GM19438 (cell line): ENCODE measurements around the gene VPS50.
A peak's percentile ranks its signal among the peaks of the same experiment; 100 is the strongest.
"Not testable (repeated sequence)": the region's sequence is repeated elsewhere in the genome, so short reads cannot be mapped to it uniquely, and the experiment has no call there.

Experiments used
- ATAC-seq: cut with Tn5 transposase; IDR thresholded peaks from one replicate; pipeline ENCODE4 v1.9.1; 2021; ENCODE audit warnings: low read depth; ENCODE audit not compliant: unreplicated experiment

VPS50 gene

GRCh38 chr7:93327006-93327633 is 95.0 kb downstream of the VPS50 start:
- ATAC-seq = no peak

GRCh38 chr7:93331706-93332105 is 99.5 kb downstream of the VPS50 start:
- ATAC-seq = no peak

GRCh38 chr7:93332172-93332571 is 100.0 kb downstream of the VPS50 start:
- no peak for ATAC-seq

GRCh38 chr7:93337052-93337451 is 104.9 kb downstream of the VPS50 start:
- ATAC-seq = no peak

GRCh38 chr7:93342178-93342577 is 110.0 kb downstream of the VPS50 start:
- ATAC-seq = not testable (repeated sequence)

GRCh38 chr7:93350338-93350737 is 118.2 kb downstream of the VPS50 start:
- no peak for ATAC-seq

- no peak for ATAC-seq
These were observed 120.7 kb downstream of the VPS50 start for GRCh38 chr7:93352881-93353280.

GRCh38 chr7:93354815-93355214 is 122.6 kb downstream of the VPS50 start:
- no peak for ATAC-seq

GRCh38 chr7:93359520-93360198 is 127.5 kb downstream of the VPS50 start:
- no peak for ATAC-seq

GRCh38 chr7:93361853-93362252 is 129.7 kb downstream of the VPS50 start:
- no peak for ATAC-seq

GRCh38 chr7:93364806-93365205 is 132.6 kb downstream of the VPS50 start:
- ATAC-seq = no peak

- ATAC-seq = no peak
These were observed 133.2 kb downstream of the VPS50 start for GRCh38 chr7:93365341-93365740.

GRCh38 chr7:93366816-93367215 is 134.7 kb downstream of the VPS50 start:
- ATAC-seq = no peak

GRCh38 chr7:93367254-93367653 is 135.1 kb downstream of the VPS50 start:
- no peak for ATAC-seq

GRCh38 chr7:93370937-93371336 is 138.8 kb downstream of the VPS50 start:
- ATAC-seq = not testable (repeated sequence)

GRCh38 chr7:93373537-93373936 is 141.4 kb downstream of the VPS50 start:
- no peak for ATAC-seq

GRCh38 chr7:93374345-93374940 is 142.3 kb downstream of the VPS50 start:
- ATAC-seq = peak; percentile 60

- peak; percentile 39 for ATAC-seq
These were observed 143.4 kb downstream of the VPS50 start for GRCh38 chr7:93375603-93376002.

GRCh38 chr7:93378131-93378760 is 146.1 kb downstream of the VPS50 start:
- ATAC-seq = no peak

GRCh38 chr7:93382362-93382761 is 150.2 kb downstream of the VPS50 start:
- ATAC-seq = no peak

GRCh38 chr7:93390660-93391059 is 158.5 kb downstream of the VPS50 start:
- ATAC-seq = no peak
